HG03108 (cell line): ENCODE results near the gene LRP1.

Source experiments
- ATAC-seq: cut with Tn5 transposase; IDR thresholded peaks from one replicate; pipeline ENCODE4 v1.9.1; 2021; ENCODE audit warnings: moderate library complexity; ENCODE audit not compliant: unreplicated experiment

The LRP1 gene

GRCh38 chr12:57188090-57188425, 59.8 kb downstream of the LRP1 start:
- ATAC-seq: no peak

GRCh38 chr12:57190037-57190436, 61.8 kb downstream of the LRP1 start:
- no peak for ATAC-seq

- no peak for ATAC-seq
Measured at GRCh38 chr12:57190821-57191220, 62.5 kb downstream of the LRP1 start.

GRCh38 chr12:57191410-57191809, 63.1 kb downstream of the LRP1 start:
- no peak for ATAC-seq

GRCh38 chr12:57192920-57193319, 64.6 kb downstream of the LRP1 start:
- no peak for ATAC-seq

GRCh38 chr12:57193706-57194245, 65.5 kb downstream of the LRP1 start:
- ATAC-seq: no peak

- ATAC-seq: no peak
Measured at GRCh38 chr12:57194253-57194652, 66.0 kb downstream of the LRP1 start.

GRCh38 chr12:57195186-57195585, 66.9 kb downstream of the LRP1 start:
- no peak for ATAC-seq

GRCh38 chr12:57195611-57196371, 67.5 kb downstream of the LRP1 start:
- no peak for ATAC-seq

GRCh38 chr12:57196439-57196838, 68.2 kb downstream of the LRP1 start:
- ATAC-seq: no peak

GRCh38 chr12:57196956-57197355, 68.7 kb downstream of the LRP1 start:
- ATAC-seq: no peak

GRCh38 chr12:57198329-57198728, 70.0 kb downstream of the LRP1 start:
- ATAC-seq: no peak

- ATAC-seq: no peak
Measured at GRCh38 chr12:57199191-57199590, 70.9 kb downstream of the LRP1 start.

- ATAC-seq: no peak
Measured at GRCh38 chr12:57200497-57200896, 72.2 kb downstream of the LRP1 start.

GRCh38 chr12:57201219-57201618, 72.9 kb downstream of the LRP1 start:
- no peak for ATAC-seq

- ATAC-seq: no peak
Measured at GRCh38 chr12:57201631-57202030, 73.3 kb downstream of the LRP1 start.

GRCh38 chr12:57202321-57202720, 74.0 kb downstream of the LRP1 start:
- no peak for ATAC-seq

GRCh38 chr12:57203201-57203600, 74.9 kb downstream of the LRP1 start:
- ATAC-seq: no peak

- ATAC-seq: no peak
Measured at GRCh38 chr12:57203791-57204190, 75.5 kb downstream of the LRP1 start.

- ATAC-seq: no peak
Measured at GRCh38 chr12:57204454-57204853, 76.2 kb downstream of the LRP1 start.

- no peak for ATAC-seq
Measured at GRCh38 chr12:57205186-57205585, 76.9 kb downstream of the LRP1 start.

GRCh38 chr12:57205931-57206330, 77.6 kb downstream of the LRP1 start:
- ATAC-seq: no peak
